CD4-positive, alpha-beta T cell treated with Interleukin-21 for 1 hour (primary cell): Measurements from ENCODE around the gene PHRF1.

Experiments
- DNase-seq: peaks from one replicate; pipeline ENCODE4 v3.0.0-alpha.2; 2020

Gene PHRF1

GRCh38 chr11:617199-617911 lies 41.1 kb downstream of the PHRF1 start:
- DNase-seq = no peak

- DNase-seq = no peak
Measured at GRCh38 chr11:617912-618682, 41.8 kb downstream of the PHRF1 start.

GRCh38 chr11:618856-619627 lies 42.8 kb downstream of the PHRF1 start:
- DNase-seq = no peak

- DNase-seq = no peak
Measured at GRCh38 chr11:619628-620050, 43.4 kb downstream of the PHRF1 start.

- no peak for DNase-seq
Measured at GRCh38 chr11:620201-620600, 43.9 kb downstream of the PHRF1 start.

GRCh38 chr11:620935-621814 lies 44.9 kb downstream of the PHRF1 start:
- DNase-seq = no peak

GRCh38 chr11:621838-622237 lies 45.6 kb downstream of the PHRF1 start:
- no peak for DNase-seq

GRCh38 chr11:623349-623869 lies 47.1 kb downstream of the PHRF1 start:
- no peak for DNase-seq

- DNase-seq = no peak
Measured at GRCh38 chr11:623999-624704, 47.9 kb downstream of the PHRF1 start.

GRCh38 chr11:624705-625635 lies 48.7 kb downstream of the PHRF1 start, which contains the start of gene CDHR5:
Gene CDHR5 (minus strand): TSS chr11:624955. CDS start chr11:624902, 53 bp downstream.
- no peak for DNase-seq

- DNase-seq = no peak
Measured at GRCh38 chr11:625636-626268, 49.5 kb downstream of the PHRF1 start.

- no peak for DNase-seq
Measured at GRCh38 chr11:626475-627307, 50.4 kb downstream of the PHRF1 start, which contains the start of gene SCT. Gene SCT (minus strand): TSS chr11:627181. CDS start chr11:627143, 38 bp downstream.

GRCh38 chr11:627308-627576 lies 51.0 kb downstream of the PHRF1 start:
- no peak for DNase-seq

- no peak for DNase-seq
Measured at GRCh38 chr11:628056-628455, 51.8 kb downstream of the PHRF1 start.

- peak; percentile 29 for DNase-seq
Measured at GRCh38 chr11:629237-629583, 52.9 kb downstream of the PHRF1 start.

- no peak for DNase-seq
Measured at GRCh38 chr11:630871-631270, 54.6 kb downstream of the PHRF1 start.

GRCh38 chr11:635945-636510 lies 59.8 kb downstream of the PHRF1 start:
- no peak for DNase-seq

GRCh38 chr11:636511-637332 lies 60.5 kb downstream of the PHRF1 start, which contains the start of gene DRD4:
Gene DRD4 (plus strand): TSS chr11:637269. CDS start chr11:637305, 36 bp downstream.
- DNase-seq = no peak
